ENCODE measurements around the gene PCDHGA2.

- TF ChIP-seq, protein P1, sequence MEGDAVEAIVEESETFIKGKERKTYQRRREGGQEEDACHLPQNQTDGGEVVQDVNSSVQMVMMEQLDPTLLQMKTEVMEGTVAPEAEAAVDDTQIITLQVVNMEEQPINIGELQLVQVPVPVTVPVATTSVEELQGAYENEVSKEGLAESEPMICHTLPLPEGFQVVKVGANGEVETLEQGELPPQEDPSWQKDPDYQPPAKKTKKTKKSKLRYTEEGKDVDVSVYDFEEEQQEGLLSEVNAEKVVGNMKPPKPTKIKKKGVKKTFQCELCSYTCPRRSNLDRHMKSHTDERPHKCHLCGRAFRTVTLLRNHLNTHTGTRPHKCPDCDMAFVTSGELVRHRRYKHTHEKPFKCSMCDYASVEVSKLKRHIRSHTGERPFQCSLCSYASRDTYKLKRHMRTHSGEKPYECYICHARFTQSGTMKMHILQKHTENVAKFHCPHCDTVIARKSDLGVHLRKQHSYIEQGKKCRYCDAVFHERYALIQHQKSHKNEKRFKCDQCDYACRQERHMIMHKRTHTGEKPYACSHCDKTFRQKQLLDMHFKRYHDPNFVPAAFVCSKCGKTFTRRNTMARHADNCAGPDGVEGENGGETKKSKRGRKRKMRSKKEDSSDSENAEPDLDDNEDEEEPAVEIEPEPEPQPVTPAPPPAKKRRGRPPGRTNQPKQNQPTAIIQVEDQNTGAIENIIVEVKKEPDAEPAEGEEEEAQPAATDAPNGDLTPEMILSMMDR (IDR thresholded peaks at IDR 0.05) = no peak
- TF ChIP-seq POLR2A (IDR thresholded peaks at IDR 0.05) = no peak
Observed at GRCh38 chr5:141389153-141390042, 50.8 kb downstream of the PCDHGA2 start.

All from heart left ventricle (tissue), 13 donors.